Stimulated activated CD4-positive, alpha-beta T cell treated with anti-CD3 and anti-CD28 coated beads, Interleukin-1b, Interleukin-23, amount 100 ng/mL, for 48 hours (primary cell): ENCODE data around the gene PIN4.
"Not testable (repeated sequence)": the region's sequence is repeated elsewhere in the genome, so short reads cannot be mapped to it uniquely, and the experiment has no call there.

Experiments used
- DNase-seq: peaks from one replicate; pipeline ENCODE4 v3.0.0-alpha.2; 2020

Gene PIN4

GRCh38 chrX:72202792-72203401, 21.3 kb downstream of the PIN4 start:
- no peak for DNase-seq

DNA sequence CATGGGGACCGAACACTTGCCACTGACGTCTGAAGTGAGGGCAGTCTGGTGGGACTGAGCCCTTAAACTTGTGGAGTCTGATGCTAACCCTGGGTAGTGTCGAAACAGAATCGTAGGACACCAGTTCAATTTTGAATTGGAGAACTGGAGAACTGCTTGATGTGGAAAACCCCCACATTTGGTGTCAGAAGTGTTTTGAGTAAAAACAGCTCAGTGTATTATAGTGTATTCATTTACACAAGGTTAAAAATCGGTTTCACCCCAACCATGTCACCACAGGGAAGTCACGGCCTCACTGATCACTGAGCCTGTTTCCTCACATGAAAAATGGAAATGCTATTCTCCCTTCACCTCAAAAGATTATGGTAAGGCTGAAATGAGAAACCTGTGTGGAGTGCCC, 21.9 kb downstream of the PIN4 start:
- no peak for DNase-seq

DNA sequence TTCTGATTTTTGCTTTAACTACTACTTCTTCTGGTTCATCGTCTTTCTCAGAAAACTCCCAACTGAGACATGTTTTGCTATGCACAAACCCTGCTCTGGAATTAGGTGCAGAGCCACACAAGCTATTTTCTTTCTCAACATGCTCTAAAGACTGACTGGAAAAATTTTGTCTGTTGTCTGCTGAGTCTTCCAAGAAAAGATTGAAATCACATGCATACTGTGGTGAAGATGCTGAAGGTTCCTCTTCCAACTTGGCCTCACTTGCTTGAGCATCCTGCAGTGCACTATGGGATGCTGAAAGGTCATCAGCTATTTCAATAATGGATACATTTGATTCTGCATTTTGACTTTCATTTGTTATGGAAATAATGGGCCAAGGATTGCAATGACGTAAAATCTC, 24.1 kb downstream of the PIN4 start:
- DNase-seq: no peak

DNA sequence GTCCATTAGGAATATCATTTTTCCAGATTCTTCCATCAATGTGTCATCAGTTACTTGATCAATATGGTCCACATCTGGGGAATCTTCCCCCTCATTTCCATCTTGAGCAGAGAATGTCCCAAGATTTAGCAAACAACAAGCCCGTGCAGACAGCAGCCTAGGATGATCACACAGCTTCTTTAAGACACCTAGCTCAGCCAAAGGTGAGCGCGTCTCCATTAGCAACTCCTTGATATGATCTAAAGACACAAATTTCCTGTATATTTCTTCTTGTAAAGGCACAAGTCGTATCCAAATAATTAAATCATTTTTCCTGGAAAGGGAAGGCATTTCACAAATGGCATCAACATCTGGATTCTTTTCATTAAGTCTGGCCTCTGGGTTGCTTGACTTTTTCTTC, 25.8 kb downstream of the PIN4 start:
- no peak for DNase-seq

GRCh38 chrX:72208126-72208800, 26.7 kb downstream of the PIN4 start:
- no peak for DNase-seq

DNA sequence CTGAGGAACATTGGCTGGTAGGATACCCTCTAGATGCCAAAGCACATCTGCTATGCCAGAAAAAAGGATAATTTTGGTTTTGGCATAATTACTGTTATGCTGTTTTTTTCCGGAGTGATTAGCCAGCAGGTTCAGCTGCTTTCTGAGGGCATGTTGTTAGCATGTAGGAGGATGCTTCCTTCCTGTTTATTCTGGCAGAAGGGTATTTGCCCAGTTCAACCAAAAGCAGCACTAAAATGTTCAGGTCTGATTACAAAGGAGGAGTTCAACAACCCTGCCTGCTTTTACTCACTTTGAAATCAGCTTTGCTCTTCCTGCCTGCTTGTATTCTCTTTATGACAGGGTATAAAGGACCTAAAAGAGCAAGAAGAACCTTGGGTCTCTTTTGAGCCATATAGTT, 35.4 kb downstream of the PIN4 start:
- no peak for DNase-seq

DNA sequence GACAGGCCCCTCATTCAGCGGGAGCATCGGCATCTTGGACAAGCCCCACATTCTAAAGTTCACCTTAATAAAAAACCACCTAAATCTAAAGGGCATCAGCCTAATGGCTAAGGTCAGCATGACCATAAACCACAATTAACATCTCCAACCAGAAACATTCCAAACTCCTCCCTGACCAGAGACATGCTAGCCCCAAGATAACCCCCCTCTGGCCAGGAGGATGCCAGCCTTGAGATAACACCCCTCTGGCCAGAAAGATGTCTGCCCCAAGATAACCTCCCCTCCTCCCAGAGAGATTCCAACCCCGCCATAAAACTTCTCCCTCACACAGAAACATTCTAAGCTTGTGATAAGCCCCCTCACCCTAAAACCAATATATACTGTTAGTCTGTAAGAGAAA, 38.8 kb downstream of the PIN4 start:
- not testable (repeated sequence) for DNase-seq

GRCh38 chrX:72230290-72230689, 48.7 kb downstream of the PIN4 start:
- no peak for DNase-seq

GRCh38 chrX:72236841-72237240, 55.3 kb downstream of the PIN4 start:
- no peak for DNase-seq

DNA sequence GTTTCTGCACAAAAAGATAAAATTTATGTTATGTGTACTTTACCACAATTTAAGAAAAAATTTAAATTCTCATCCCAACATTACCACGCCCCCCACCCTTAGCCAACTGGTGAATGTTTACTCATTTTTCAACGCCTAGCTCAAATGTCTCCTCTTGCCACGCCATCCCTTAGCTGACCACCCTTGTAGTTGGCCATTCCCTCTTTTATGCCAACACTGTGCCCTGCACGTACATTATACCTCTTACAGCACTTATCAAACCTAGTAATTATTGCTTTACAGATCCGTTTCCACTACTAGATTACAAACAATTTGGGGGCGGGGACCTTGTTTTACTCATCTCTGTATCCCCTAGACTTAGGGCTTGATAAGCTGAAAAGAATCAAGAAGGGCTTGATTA, 56.6 kb downstream of the PIN4 start:
- DNase-seq: no peak

GRCh38 chrX:72238721-72239475, 57.3 kb downstream of the PIN4 start, which contains the start of gene ERCC6L:
ERCC6L (minus strand) TSS chrX:72239027; CDS start chrX:72238911, 116 bp downstream.
- DNase-seq: peak; percentile 86

GRCh38 chrX:72240976-72241375, 59.4 kb downstream of the PIN4 start:
- no peak for DNase-seq

GRCh38 chrX:72243472-72243871, 61.9 kb downstream of the PIN4 start:
- DNase-seq: no peak

DNA sequence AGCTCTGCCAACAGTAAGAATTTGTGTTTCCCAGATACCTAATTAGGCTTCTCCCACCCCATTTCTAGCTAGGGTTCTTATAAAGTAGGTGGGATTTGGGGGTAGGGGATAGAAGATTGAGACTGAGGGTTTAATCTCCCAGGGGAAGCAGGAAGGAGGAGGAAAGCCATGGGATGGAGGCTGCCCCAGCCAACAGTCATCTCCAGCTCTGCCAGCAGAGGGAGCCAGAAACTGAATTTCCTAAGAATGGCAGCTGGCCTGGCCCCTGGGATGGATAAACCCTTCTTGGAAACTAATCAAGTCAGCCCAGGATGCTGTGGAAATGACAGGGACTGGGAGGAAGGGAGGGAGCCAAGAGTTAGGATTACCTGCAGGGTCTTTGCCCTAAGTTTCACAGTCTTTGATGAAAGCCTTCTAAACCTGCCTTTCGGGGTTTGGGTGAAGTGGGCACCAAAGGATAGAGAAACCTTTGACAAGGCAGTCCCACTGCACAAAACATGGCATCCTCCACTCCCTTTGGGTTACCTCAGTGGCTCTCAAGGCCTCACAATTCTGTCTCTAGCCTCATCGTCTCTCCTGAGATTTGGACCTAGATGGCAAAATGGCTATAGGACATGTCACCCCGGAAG, 64.0 kb downstream of the PIN4 start:
- DNase-seq: peak; percentile 16

- DNase-seq: no peak
Observed at GRCh38 chrX:72247206-72247942, 65.8 kb downstream of the PIN4 start.
